ENCODE measurements around the gene CRACR2A.

Gene CRACR2A

GRCh38 chr12:3646561-3647241 lies 106.2 kb downstream of the CRACR2A start:
- TF ChIP-seq CTCF (IDR thresholded peaks at IDR 0.05; ENCODE audit: extremely low read depth, missing control alignments), result no peak
- DNase-seq (ENCODE audit: low spot score), result no peak

- no peak for TF ChIP-seq CTCF (IDR thresholded peaks at IDR 0.05; ENCODE audit: extremely low read depth, missing control alignments)
- no peak for DNase-seq (ENCODE audit: low spot score)
Observed at GRCh38 chr12:3645091-3645490, 107.8 kb downstream of the CRACR2A start.

GRCh38 chr12:3644104-3644503 lies 108.8 kb downstream of the CRACR2A start:
- DNase-seq (ENCODE audit: low spot score), result no peak
- no peak for TF ChIP-seq CTCF (IDR thresholded peaks at IDR 0.05; ENCODE audit: extremely low read depth, missing control alignments)

GRCh38 chr12:3641428-3642018 lies 111.4 kb downstream of the CRACR2A start:
- no peak for DNase-seq (ENCODE audit: low spot score)
- no peak for TF ChIP-seq CTCF (IDR thresholded peaks at IDR 0.05; ENCODE audit: extremely low read depth, missing control alignments)

GRCh38 chr12:3636328-3636727 lies 116.6 kb downstream of the CRACR2A start:
- no peak for DNase-seq (ENCODE audit: low spot score)
- no peak for TF ChIP-seq CTCF (IDR thresholded peaks at IDR 0.05; ENCODE audit: extremely low read depth, missing control alignments)

- no peak for TF ChIP-seq CTCF (IDR thresholded peaks at IDR 0.05; ENCODE audit: extremely low read depth, missing control alignments)
- no peak for DNase-seq (ENCODE audit: low spot score)
Observed at GRCh38 chr12:3634348-3634747, 118.6 kb downstream of the CRACR2A start.

GRCh38 chr12:3633396-3633795 lies 119.5 kb downstream of the CRACR2A start:
- no peak for DNase-seq (ENCODE audit: low spot score)
- no peak for TF ChIP-seq CTCF (IDR thresholded peaks at IDR 0.05; ENCODE audit: extremely low read depth, missing control alignments)

All from GM20000 (cell line).